GM23338 (cell line): ENCODE results near the gene CEP135. TPM values are rescaled to one million over a fixed set of nuclear protein-coding genes. Genes with fewer than 3 reads are reported as not detected.

ENCODE experiments used
- polyA plus RNA-seq: library from polyadenylated mRNA; unstranded; fragments of >200 nt; fragmentation: Nextera tagmentation; extraction: Ambion mirVana; gene quantifications from 2 replicates; pipeline ENCODE4 v1.2.1, GENCODE V29; 2016
- total RNA-seq: library from RNA; depleted of rRNA; stranded (reverse); fragments of >200 nt; shearing (Covaris generic); gene quantifications from 2 replicates; pipeline ENCODE4 v1.2.3, GENCODE V29; 2014; rRNA removed

CEP135 gene
- total and polyA plus RNA-seq, 2 experiments from 2014 or later: 11.8 to 15.7 TPM

Other genes starting within 250 kb of the CEP135 start
- not detected in 2 replicates for gene EXOC1L, start 129.2 kb upstream of the CEP135 start, total RNA-seq
- not detected in 2 replicates for gene EXOC1L, start 129.2 kb upstream of the CEP135 start, polyA plus RNA-seq
- gene EXOC1, start 95.3 kb upstream of the CEP135 start, total RNA-seq: 22.2 and 30.3 TPM in 2 replicates
- 11.1 and 13.4 TPM in 2 replicates for gene EXOC1, start 95.3 kb upstream of the CEP135 start, polyA plus RNA-seq